GM10847 (cell line): ENCODE results near the gene GABRR1.

Experiments
- POLR2A ChIP-seq: IDR thresholded peaks from 2 replicates; pipeline ENCODE4 v1.6.1; 2011; ENCODE audit not compliant: insufficient read length; ENCODE audit errors: extremely low read depth

GABRR1 gene

DNA sequence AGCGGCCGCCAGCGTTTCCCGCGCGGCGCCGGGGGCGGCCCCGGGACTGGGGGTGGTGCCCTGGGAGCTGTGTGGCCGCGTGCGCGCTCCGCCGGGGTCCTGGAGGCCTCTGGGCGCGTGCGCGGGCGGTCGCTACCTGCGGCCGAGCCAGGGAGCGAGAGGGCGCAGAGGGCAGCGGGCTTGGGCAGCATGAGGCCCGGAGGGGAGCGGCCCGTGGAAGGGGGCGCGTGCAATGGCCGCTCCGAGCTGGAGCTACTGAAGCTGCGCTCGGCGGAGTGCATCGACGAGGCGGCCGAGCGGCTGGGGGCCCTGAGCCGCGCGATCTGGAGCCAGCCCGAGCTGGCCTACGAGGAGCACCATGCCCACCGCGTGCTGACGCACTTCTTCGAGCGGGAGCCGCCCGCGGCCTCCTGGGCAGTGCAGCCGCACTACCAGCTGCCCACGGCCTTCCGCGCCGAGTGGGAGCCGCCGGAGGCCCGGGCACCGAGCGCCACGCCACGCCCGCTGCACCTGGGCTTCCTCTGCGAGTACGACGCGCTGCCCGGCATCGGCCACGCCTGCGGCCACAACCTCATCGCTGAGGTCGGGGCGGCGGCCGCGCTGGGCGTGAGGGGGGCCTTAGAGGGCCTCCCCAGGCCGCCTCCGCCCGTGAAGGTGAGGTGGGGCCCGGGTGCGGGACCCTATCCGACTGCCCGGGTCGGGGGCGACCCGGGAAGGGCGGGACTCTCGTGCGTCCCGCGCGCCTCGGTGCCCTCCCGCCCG, 71.0 kb downstream of the GABRR1 start, which contains the start of gene PM20D2:
PM20D2 (plus strand) TSS at position 100 of the 762 bp plus-strand sequence; CDS start at position 190, 90 bp downstream.
- TF ChIP-seq POLR2A = peak; percentile 57

DNA sequence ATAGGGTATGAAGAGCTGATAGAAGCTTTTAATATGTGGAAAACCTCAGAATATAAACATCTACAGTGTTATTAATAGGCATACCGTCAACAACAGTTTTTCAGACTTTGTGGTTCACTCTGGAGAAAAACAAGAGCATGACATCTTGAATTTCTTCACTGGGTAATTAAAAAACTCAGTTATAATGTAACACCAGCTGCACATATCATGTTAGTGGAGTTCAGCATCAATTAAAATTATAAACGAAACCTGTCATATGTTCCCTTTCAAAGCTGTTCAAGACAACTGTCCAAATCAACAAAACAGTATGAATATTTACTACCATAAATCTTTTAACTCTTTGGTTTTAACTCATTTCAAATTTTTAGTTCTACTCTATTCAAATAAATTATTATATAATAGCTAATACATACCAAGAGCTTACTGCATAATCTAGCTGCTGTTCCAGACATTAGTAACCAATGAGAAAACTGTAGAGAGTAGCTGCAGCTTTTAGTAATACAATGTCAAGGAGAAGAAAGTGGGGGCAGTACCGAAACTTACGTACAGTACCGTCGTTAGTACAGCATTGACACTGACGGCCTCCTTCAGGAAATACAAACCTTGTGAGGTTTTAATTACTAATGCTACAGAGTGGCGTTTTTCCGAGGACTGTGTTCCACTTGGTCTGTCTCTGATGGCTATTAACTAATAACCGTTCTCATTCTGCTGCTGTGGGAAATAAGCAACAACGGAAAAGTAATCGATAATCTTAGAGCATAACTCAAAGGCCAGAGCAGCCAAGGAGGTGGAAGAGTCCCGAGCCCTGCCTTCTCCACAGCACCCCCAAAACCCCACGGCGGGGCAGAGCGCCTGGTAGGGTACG, 71.8 kb downstream of the GABRR1 start:
- TF ChIP-seq POLR2A = no peak

DNA sequence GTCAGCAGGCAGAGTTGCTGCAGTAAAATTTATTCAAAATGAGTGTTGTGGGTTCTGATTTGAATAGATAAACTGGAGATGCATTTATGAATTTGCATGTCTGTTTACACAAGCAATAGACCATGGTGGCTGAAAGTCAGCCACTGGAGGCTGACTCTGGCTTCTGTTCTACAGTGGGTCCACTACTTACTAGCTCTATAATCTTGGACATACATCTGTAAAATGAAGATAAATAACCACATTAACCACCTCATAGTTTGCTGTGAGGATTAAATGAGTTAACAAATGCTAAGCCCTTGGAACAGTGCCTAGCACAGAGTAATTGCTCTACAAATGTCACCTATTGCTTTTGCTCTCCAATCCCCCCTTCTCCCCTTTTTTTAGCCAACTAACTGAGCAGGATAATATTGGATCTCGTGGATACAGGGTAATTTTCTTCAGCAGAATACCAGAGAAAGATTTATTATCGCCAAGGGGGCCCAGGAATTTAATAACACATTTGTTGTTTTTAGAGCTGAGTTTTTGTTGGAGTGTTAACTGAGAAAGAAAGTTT, 72.7 kb downstream of the GABRR1 start:
- TF ChIP-seq POLR2A = no peak

DNA sequence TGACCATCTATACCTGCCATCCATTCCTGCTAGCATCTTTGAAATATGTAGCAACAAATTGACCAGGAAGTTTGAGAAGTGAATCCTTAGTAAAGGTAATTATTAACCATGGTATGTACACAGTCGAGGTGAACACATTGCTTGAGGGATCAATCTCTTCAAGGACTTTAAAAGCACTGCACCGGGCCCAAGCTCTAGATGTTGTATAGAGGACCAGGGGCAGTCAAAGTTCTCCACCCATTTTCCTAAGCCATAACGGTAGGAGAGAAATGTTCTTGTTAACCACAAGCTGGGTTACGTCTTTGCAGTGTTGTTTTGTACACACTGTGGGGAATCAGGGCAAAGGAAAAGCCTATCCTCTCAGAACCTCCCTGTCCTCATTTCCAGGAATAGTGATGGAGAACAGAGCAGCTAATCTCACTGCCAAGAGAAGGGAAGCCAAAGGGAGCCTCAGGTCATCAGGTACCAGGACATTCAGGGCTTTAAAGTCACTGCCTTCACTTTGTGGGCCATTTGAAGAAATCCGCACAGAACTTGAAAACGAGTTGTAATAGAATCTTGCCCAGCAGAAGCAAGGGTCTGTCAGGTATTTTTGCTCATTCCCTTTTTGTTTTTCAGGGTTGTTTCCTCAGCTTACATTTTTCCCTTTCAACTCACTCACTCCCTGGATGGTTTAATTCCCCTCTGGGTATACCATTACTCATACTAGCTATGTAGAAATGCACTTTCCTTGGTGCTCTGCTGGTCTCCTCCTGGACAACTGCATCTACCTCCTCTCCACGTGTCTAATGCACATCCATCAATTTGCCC, 76.6 kb downstream of the GABRR1 start:
- TF ChIP-seq POLR2A = no peak

DNA sequence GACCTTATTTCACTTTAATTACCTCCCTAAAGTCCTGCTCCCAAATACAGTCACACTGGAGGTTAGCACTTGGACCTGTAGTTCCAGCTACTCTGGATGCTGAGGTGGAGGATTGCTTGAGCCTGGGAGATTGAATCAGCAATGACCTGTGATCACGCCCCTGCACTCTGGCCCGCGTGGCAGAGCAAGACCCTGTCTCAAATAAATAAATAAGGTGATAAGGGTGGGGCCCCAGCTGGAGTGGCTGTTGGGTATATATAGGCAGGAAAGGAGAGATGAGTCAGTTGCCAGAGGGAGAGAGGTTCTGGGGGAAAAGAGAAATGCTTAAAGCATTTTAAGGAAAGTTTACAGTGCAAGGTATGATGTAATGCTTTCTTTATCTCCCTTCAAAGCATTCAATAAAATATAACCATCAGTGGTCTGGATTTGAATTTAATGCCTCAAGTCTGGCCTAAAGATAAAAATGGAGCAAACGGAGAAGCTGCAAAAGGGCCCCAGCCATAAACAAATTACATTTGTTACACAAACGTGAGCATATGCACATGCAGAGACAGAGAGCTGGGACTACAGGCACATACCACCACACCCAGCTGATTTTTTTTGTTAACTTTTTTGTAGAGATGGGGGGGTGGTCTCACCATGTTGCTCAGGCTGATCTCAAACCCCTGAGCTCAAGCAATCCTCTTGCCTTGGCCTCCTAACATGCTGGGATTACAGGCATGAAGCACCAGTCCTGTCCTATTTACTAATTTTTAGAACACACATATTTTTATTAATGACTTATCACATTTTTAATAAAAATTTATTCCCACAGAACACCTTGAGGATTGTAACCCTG, 77.4 kb downstream of the GABRR1 start:
- TF ChIP-seq POLR2A = no peak

DNA sequence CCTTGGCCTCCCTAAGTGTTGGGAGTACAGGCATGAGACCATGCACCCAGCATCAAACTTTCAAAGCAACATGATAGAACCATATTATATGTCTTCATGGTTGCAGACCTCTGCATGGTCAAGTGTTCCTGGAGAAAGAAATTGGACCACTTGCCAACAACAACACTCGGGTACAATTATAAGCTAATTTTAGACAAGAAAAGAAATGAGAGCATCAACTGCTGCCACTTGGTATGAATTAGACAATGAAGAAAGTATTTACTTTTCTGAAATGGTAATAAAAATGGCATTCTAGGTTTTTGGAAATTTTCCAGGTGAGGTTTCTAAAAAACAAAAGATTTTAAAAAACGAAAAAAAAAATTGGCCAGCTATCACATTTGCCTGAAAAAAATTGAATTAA, 79.0 kb downstream of the GABRR1 start:
- TF ChIP-seq POLR2A = no peak

DNA sequence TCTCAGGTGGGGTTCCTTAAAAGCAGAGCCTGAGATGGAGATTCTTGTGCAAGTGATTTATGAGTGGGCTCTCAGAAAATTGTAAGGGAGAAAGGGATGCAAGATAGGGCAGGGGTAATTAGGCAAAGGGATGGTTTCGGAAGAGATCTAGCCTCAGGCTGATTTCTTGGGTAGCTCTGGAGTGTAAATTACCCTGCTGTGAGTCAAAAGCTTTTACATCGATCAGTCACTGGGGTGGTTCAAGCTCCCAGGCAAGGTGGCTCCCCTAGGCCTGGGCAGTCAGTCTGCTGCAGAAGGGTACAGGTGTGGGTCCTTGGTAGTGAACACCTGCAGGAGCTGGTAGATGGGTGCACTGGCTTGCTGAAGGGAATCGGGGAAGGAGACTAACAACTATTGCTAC, 82.4 kb downstream of the GABRR1 start:
- no peak for TF ChIP-seq POLR2A

DNA sequence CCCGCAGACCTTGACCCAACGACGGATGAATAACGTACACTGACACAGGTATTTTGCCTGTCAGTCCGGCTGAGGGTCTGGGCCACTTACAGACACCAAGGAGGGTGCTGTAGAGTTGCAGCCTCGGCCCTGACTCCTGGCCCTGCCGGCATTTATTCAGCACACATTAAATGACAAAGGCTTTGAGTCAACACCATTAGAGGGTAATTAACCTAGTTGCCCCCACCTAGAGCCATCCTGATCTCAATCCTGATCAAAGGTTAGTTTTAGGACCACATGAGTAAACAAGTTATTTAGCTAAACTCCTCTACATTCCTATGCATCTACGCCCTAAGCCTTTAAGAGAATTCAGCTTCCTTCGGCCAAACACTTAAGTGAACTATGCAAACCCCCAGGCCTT, 83.2 kb downstream of the GABRR1 start:
- TF ChIP-seq POLR2A = no peak

DNA sequence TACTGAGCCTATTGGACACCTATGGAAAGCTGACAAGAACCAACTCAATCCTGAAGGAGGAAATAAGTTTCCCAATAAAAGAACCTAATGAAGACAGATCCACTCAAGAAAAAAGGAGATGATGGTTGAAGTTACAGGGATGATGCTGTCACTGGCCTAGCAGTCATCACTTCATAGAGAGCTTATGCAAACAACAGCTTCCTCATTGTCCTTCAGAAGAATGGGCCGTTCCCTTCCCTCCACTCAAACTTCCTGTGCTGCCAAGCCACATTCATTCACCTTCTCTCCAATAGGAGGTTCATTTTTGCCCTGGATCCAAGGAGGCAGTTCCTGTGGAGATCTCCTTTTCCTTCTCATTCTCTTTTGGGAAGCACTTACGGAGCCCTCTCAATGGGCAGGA, 85.1 kb downstream of the GABRR1 start:
- TF ChIP-seq POLR2A = no peak

DNA sequence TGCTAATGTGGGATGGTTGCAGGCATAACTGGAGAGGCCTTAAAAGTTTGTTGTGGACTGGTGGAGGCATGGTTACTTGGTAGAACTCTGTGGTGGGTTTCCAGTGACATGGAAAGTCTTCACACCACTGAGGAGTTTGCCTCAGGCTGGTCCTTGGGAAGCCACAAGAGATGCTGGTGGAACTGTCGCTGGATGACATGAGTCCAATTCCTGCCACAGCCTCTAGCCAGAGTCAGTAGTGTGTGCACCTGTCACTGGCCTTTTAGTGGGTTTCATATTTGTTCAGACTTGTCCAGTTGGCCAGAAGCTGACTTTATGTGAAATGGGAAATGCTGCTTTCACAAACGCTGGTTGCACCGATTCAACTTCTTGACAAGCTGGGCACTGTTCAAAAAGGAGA, 85.6 kb downstream of the GABRR1 start:
- TF ChIP-seq POLR2A = no peak
